Measurements from ENCODE around the gene ECHDC3.

DNA sequence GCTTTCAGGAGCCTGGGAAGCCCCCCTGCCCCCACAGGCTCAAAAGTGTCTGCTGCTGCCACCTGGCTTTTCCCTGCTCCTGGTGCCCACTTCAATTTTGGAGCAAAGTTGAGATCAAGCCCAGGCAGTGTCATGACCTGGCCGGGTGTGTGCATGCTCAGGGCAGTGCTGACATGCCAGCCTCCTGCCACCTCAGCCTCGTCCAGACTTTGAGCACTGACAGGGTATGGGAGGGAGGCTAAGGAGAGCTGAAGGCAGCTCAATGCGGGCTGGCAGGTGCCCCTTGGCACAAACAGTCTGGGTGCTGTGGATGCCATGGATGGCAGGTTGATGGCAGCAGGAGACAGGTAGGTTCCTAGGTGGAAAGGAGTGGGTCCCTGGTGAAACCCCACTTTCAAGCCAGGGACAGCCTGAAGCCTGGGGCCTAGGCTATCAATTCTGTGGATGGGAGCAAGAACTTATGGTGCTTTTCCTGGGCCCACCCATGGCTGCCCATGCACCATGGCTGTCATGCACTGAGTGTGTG is 12.3 kb upstream of the ECHDC3 start:
- TF ChIP-seq CTCF (IDR thresholded peaks at IDR 0.05) (no peak), POLR2A (IDR thresholded peaks at IDR 0.05) (no peak)
